GM19043 (cell line): Measurements from ENCODE around the gene PCP4L1.
"Not testable (repeated sequence)": the region's sequence is repeated elsewhere in the genome, so short reads cannot be mapped to it uniquely, and the experiment has no call there.

Experiments
- ATAC-seq: cut with Tn5 transposase; IDR thresholded peaks from one replicate; pipeline ENCODE4 v1.9.1; 2021; ENCODE audit warnings: low read depth; ENCODE audit not compliant: unreplicated experiment

PCP4L1 gene

GRCh38 chr1:161227196-161227871 lies 31.2 kb upstream of the PCP4L1 start:
- no peak for ATAC-seq

DNA sequence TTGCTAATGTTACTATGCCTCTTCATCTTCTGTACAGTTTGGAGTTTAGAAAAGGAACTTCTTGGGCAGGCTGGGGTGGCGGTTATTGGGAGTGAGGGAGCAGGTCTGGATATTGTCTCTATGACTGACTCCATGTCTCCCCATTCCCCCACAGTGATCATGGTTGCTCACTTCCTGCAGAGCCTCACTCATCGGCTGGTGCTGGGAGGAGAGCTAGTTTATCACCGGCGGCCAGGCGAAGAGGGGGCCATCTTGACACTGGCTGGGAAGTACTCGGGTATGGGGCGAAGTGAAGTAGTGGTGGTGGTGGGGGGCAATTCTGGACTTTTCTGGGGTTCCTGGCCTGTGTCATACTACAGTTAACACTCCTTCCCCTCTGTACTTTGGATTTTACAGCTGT lies 30.5 kb upstream of the PCP4L1 start:
- ATAC-seq: no peak

- no peak for ATAC-seq
Measured at GRCh38 chr1:161229896-161230295, 28.6 kb upstream of the PCP4L1 start.

DNA sequence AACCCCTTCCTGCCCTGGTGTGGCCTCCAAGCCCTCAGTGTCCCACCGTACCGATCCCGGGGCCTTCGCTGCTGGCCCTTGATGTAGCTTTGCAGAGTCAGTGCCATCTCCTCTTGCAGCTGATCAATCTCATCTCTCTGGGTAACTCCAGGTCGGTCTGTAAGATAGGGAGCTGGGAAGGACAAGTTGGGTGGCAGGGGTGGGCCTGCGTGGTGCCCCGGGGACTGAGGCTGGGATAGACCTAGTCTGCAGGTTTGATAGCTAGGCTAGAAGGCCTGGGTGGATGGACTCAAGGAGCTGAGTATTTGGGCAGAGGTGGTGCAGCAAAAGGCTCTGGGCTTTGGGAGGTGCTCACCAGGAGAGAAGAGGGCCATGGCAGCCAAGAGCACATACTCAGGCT lies 27.8 kb upstream of the PCP4L1 start:
- no peak for ATAC-seq

DNA sequence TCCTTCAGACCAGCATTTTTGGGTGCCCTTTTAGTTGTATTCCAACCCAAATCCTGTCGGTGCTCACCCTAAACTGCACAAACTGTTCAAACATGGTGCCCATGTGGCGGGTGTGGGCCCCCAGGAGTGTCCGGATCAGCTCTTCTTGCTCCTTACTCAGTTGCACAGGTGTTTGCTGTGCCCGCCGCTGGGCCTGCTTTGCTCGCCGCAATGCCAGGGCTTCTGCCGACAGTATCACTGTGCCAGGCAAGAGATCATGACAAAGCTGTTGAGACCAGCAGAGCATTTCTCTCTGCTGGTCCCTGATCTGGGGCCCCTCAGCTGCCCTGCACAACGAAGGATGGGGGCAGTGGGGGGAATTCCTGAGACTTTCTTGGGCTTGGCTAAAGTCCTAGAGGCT lies 25.4 kb upstream of the PCP4L1 start:
- no peak for ATAC-seq

DNA sequence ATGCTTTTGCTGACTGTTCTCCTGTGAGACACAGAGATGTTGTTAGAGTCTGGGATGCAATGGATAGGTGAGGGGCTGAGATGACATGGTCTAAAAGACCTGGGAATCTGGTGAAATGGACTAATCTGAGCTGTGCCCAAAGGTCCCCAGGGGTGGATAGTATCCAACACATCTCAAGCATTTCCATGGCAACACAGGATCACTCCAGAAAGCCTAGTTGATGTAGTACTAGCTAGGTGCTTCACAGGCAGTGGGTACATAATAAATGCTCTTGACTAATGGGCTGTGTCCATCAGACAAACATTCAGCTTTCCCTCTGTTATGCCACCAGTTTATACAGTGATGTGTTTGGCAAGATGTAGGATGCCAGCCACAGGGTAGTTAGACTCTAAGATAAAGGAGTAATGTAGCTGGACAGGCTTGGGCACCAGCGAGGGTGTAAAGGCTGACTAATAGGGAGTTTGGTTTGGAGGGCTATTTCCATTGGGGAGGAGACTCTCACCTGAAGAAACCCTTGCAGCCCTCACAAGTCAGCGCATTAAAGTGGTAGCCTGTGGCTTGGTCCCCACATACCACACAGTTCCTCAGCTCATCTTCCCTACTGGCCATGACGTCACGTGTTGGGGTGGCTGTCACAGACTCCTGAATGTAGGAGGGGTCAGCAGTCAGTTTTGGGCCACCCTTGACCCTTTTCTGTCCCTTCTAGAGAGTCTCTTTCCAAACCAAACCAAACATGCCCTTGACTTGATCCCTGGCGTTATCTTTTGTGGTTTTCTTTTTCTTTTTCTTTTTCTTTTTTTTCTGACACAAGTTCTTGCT lies 22.4 kb upstream of the PCP4L1 start:
- no peak for ATAC-seq

DNA sequence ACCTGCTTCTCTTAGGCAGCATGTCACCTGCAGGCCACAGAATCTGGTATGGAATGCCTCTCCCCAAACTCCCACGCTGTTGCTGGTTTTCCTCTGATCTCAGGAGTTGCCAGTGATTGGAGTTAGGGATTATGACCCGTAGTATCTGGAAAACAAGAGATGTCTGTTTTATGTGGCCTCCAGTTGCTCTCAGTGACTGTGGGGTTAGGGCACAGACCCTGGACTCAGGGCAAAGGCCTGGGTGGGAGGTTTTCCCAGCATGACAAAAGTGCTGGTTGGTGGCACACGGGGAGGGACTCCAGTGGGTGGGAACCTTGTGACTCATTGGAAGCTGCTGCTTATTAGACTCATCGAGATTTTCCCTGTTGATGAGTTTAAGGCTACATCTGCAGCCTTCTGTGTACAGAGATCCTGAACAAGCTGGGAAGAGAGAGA lies 20.5 kb upstream of the PCP4L1 start, which contains the start of gene NR1I3:
Gene NR1I3 (minus strand): TSS at position 165 of the 435 bp plus-strand sequence. CDS start 1,638 bp downstream, outside the sequence.
- no peak for ATAC-seq

GRCh38 chr1:161241682-161242081 lies 16.9 kb upstream of the PCP4L1 start:
- ATAC-seq: no peak

- no peak for ATAC-seq
Measured at GRCh38 chr1:161242313-161242712, 16.2 kb upstream of the PCP4L1 start.

- ATAC-seq: no peak
Measured at GRCh38 chr1:161244888-161245287, 13.7 kb upstream of the PCP4L1 start.

GRCh38 chr1:161250100-161250499 lies 8.4 kb upstream of the PCP4L1 start:
- not testable (repeated sequence) for ATAC-seq

GRCh38 chr1:161250829-161251228 lies 7.7 kb upstream of the PCP4L1 start:
- ATAC-seq: no peak

DNA sequence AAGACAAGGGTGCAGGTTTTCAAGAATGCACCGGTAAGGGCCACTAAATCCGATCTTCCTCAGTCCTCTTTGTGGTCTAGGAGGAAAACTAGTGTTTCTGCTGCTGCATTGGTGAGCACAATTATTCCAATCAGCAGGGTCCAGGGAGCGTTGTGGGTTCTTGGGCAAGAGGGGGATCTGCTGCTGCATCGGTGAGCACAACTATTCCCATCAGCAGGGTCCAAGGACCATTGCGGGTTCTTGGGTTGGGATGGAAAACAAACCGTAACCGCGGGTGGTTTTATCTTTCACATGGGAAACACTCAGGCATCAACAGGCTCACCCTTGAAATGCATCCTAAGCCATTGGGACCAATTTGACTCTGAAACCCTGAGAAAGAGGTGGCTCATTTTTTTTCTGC lies 7.0 kb upstream of the PCP4L1 start:
- ATAC-seq: no peak

GRCh38 chr1:161255302-161255701 lies 3.2 kb upstream of the PCP4L1 start:
- not testable (repeated sequence) for ATAC-seq

- not testable (repeated sequence) for ATAC-seq
Measured at GRCh38 chr1:161255955-161256520, 2.5 kb upstream of the PCP4L1 start.

- ATAC-seq: not testable (repeated sequence)
Measured at GRCh38 chr1:161257109-161257508, 1.4 kb upstream of the PCP4L1 start.

GRCh38 chr1:161259345-161259702 lies 779 bp downstream of the PCP4L1 start:
- no peak for ATAC-seq

GRCh38 chr1:161259765-161260164 lies 1.2 kb downstream of the PCP4L1 start:
- ATAC-seq: no peak

GRCh38 chr1:161260376-161261260 lies 2.1 kb downstream of the PCP4L1 start:
- no peak for ATAC-seq
